Measurements from ENCODE around the gene GALNT15.

GALNT15 gene

GRCh38 chr3:16199769-16200168, 25.3 kb downstream of the GALNT15 start:
- Histone ChIP-seq H3K4me2 (ENCODE audit: low read length) (no peak overlapping the region), H3K27me3 (ENCODE audit: low read depth, low read length) (0 out of 2 replicates have a peak, but pooled peaks cover 11% of the 10 kb centered on the region), H4K20me1 (ENCODE audit: insufficient read depth, low read length) (no peaks in the 10 kb centered on the region), H3K4me3 (ENCODE audit: low read length) (no peak overlapping the region), H3K36me3 (replicated peaks; ENCODE audit: low read depth, low read length) (no peaks in the 10 kb centered on the region), H3K79me2 (ENCODE audit: low read length) (no peaks in the 10 kb centered on the region), H3K27ac (ENCODE audit: low read length) (no peak overlapping the region), H2AFZ (ENCODE audit: low read depth, low read length) (no peak overlapping the region), H3K9ac (ENCODE audit: low read length) (no peak overlapping the region), H3K9me3 (ENCODE audit: insufficient read depth, low read length) (no peaks in the 10 kb centered on the region), H3K4me1 (ENCODE audit: low read length) (no peaks in the 10 kb centered on the region)
- TF ChIP-seq EZH2phosphoT487 (IDR thresholded peaks at IDR 0.05; ENCODE audit: low read depth) (no peak), CTCF (IDR thresholded peaks at IDR 0.05; ENCODE audit: low read depth, low read length) (no peak)

- Histone ChIP-seq H3K36me3 (replicated peaks; ENCODE audit: low read depth, low read length) (no peaks in the 10 kb centered on the region), H4K20me1 (ENCODE audit: insufficient read depth, low read length) (no peaks in the 10 kb centered on the region), H3K79me2 (ENCODE audit: low read length) (no peaks in the 10 kb centered on the region), H3K27ac (ENCODE audit: low read length) (no peak overlapping the region), H3K4me3 (ENCODE audit: low read length) (no peak overlapping the region), H3K4me1 (ENCODE audit: low read length) (no peaks in the 10 kb centered on the region), H3K9me3 (ENCODE audit: insufficient read depth, low read length) (no peaks in the 10 kb centered on the region), H3K27me3 (ENCODE audit: low read depth, low read length) (peaks cover 16% of the 10 kb centered on the region; the same call in 1 of the 2 replicates), H2AFZ (ENCODE audit: low read depth, low read length) (no peak overlapping the region), H3K9ac (ENCODE audit: low read length) (no peak overlapping the region), H3K4me2 (ENCODE audit: low read length) (no peak overlapping the region)
- TF ChIP-seq EZH2phosphoT487 (IDR thresholded peaks at IDR 0.05; ENCODE audit: low read depth) (no peak), CTCF (IDR thresholded peaks at IDR 0.05; ENCODE audit: low read depth, low read length) (no peak)
Measured at GRCh38 chr3:16200411-16200810, 25.9 kb downstream of the GALNT15 start.

GRCh38 chr3:16203031-16203430, 28.6 kb downstream of the GALNT15 start:
- Histone ChIP-seq H3K4me2 (ENCODE audit: low read length) (no peak overlapping the region), H2AFZ (ENCODE audit: low read depth, low read length) (no peak overlapping the region), H3K4me1 (ENCODE audit: low read length) (no peaks in the 10 kb centered on the region), H4K20me1 (ENCODE audit: insufficient read depth, low read length) (no peaks in the 10 kb centered on the region), H3K79me2 (ENCODE audit: low read length) (no peaks in the 10 kb centered on the region), H3K4me3 (ENCODE audit: low read length) (no peak overlapping the region), H3K36me3 (replicated peaks; ENCODE audit: low read depth, low read length) (no peaks in the 10 kb centered on the region), H3K9me3 (ENCODE audit: insufficient read depth, low read length) (no peaks in the 10 kb centered on the region), H3K9ac (ENCODE audit: low read length) (no peak overlapping the region), H3K27me3 (ENCODE audit: low read depth, low read length) (peaks cover 19% of the 10 kb centered on the region; the same call in 1 of the 2 replicates), H3K27ac (ENCODE audit: low read length) (no peak overlapping the region)
- no peak for TF ChIP-seq EZH2phosphoT487 (IDR thresholded peaks at IDR 0.05; ENCODE audit: low read depth)
- no peak for TF ChIP-seq CTCF (IDR thresholded peaks at IDR 0.05; ENCODE audit: low read depth, low read length)

GRCh38 chr3:16203671-16204629, 29.5 kb downstream of the GALNT15 start:
- H3K27ac ChIP-seq (ENCODE audit: low read length) = no peak overlapping the region

More at GRCh38 chr3:16203671-16204629, 29.5 kb downstream of the GALNT15 start:
- Histone ChIP-seq H3K36me3 (replicated peaks; ENCODE audit: low read depth, low read length) (no peaks in the 10 kb centered on the region), H3K4me1 (ENCODE audit: low read length) (no peaks in the 10 kb centered on the region), H3K4me3 (ENCODE audit: low read length) (no peak overlapping the region), H2AFZ (ENCODE audit: low read depth, low read length) (no peak overlapping the region), H4K20me1 (ENCODE audit: insufficient read depth, low read length) (no peaks in the 10 kb centered on the region), H3K9ac (ENCODE audit: low read length) (no peak overlapping the region), H3K9me3 (ENCODE audit: insufficient read depth, low read length) (no peaks in the 10 kb centered on the region), H3K4me2 (ENCODE audit: low read length) (no peak overlapping the region), H3K27me3 (ENCODE audit: low read depth, low read length) (peaks cover 19% of the 10 kb centered on the region; the same call in 1 of the 2 replicates), H3K79me2 (ENCODE audit: low read length) (no peaks in the 10 kb centered on the region)
- TF ChIP-seq EZH2phosphoT487 (IDR thresholded peaks at IDR 0.05; ENCODE audit: low read depth) (no peak), CTCF (IDR thresholded peaks at IDR 0.05; ENCODE audit: low read depth, low read length) (no peak)
